DMS53 treated with DMSO at 0.1 percent for 48 hours (cell line): ENCODE data around the gene PHF21A.
"Not testable (repeated sequence)": the region's sequence is repeated elsewhere in the genome, so short reads cannot be mapped to it uniquely, and the experiment has no call there.

ENCODE experiments used
- DNase-seq: peaks from one replicate; lab custom pipeline; 2025; ENCODE audit not compliant: unreplicated experiment; lab: John Stamatoyannopoulos, UW

Gene PHF21A

GRCh38 chr11:46120346-46121300 lies 631 bp downstream of the PHF21A start:
- peak; percentile 25 for DNase-seq

GRCh38 chr11:46119352-46120216 lies 1.7 kb downstream of the PHF21A start:
- DNase-seq: peak; percentile 12

GRCh38 chr11:46118702-46119351 lies 2.4 kb downstream of the PHF21A start:
- no peak for DNase-seq

- no peak for DNase-seq
Observed at GRCh38 chr11:46117842-46118241, 3.4 kb downstream of the PHF21A start.

GRCh38 chr11:46116712-46117037 lies 4.6 kb downstream of the PHF21A start:
- DNase-seq: not testable (repeated sequence)

- no peak for DNase-seq
Observed at GRCh38 chr11:46116007-46116711, 5.1 kb downstream of the PHF21A start.

- no peak for DNase-seq
Observed at GRCh38 chr11:46114961-46115360, 6.3 kb downstream of the PHF21A start.

GRCh38 chr11:46114378-46114777 lies 6.9 kb downstream of the PHF21A start:
- DNase-seq: no peak

GRCh38 chr11:46112961-46113607 lies 8.2 kb downstream of the PHF21A start:
- DNase-seq: no peak

GRCh38 chr11:46108751-46109150 lies 12.5 kb downstream of the PHF21A start:
- no peak for DNase-seq

GRCh38 chr11:46107780-46108179 lies 13.5 kb downstream of the PHF21A start:
- DNase-seq: no peak

GRCh38 chr11:46107408-46107718 lies 13.9 kb downstream of the PHF21A start:
- no peak for DNase-seq

GRCh38 chr11:46106530-46107407 lies 14.5 kb downstream of the PHF21A start:
- DNase-seq: no peak

- DNase-seq: no peak
Observed at GRCh38 chr11:46105926-46106325, 15.3 kb downstream of the PHF21A start.

- DNase-seq: no peak
Observed at GRCh38 chr11:46105134-46105628, 16.1 kb downstream of the PHF21A start.

- DNase-seq: no peak
Observed at GRCh38 chr11:46102843-46103242, 18.4 kb downstream of the PHF21A start.

- DNase-seq: no peak
Observed at GRCh38 chr11:46100670-46101069, 20.6 kb downstream of the PHF21A start.

- DNase-seq: no peak
Observed at GRCh38 chr11:46099963-46100316, 21.3 kb downstream of the PHF21A start.

- DNase-seq: no peak
Observed at GRCh38 chr11:46090375-46090774, 30.9 kb downstream of the PHF21A start.
